ENCODE measurements around the gene FAM200C. TPM values are rescaled to one million over a fixed set of nuclear protein-coding genes. Genes with fewer than 3 reads are reported as not detected.

Gene FAM200C
- total RNA-seq, 4 donors from 2014 or later = 0.37 to 7.8 (median 2.5) TPM

- Histone ChIP-seq H3K9me3 (no peaks in the 10 kb centered on the region), H3K27ac (no peak overlapping the region), H3K27me3 (no peaks in the 10 kb centered on the region), H3K4me1 (peaks cover 0 to 4% (median 0%) of the 10 kb centered on the region in 4 donors), H3K36me3 (no peaks in the 10 kb centered on the region), H3K4me3 (no peak overlapping the region)
- DNase-seq = no peak
- in situ Hi-C loops (cut with MboI; ENCODE audit: low pct_ligation_motif_present in 1 of 4, low pct_unique_long_range_greater_than_20kb in 1 of 4, low sequenced_read_pairs in 3 of 4) (loop anchor here (5.0 to 25.0 kb wide), 6 partner anchors 145 to 337 kb away; partner anchors contain the start of gene TTC1 (in 1 of the 4)), intact Hi-C loops (cut with DNase I; ENCODE audit: low total_unique reads) (loop anchor here (5.0 kb wide), 2 partner anchors 152 to 327 kb away; no protein-coding TSS in a partner anchor)
- WGBS, 2 donors (ENCODE audit: low coverage in 1 of 2) = 94 to 100% methylated on average over 2 to 27 of the region's 27 CpGs
- no peak for TF ChIP-seq POLR2AphosphoS5 (IDR thresholded peaks at IDR 0.05)
- no peak for TF ChIP-seq POLR2A (IDR thresholded peaks at IDR 0.05)
- TF ChIP-seq CTCF (IDR thresholded peaks at IDR 0.05) = no peak
- TF ChIP-seq EP300 (IDR thresholded peaks at IDR 0.05; ENCODE audit: low read depth) = no peak
Measured at GRCh38 chr5:160349249-160349934, 50.5 kb downstream of the FAM200C start.

- Histone ChIP-seq H3K27ac (no peak overlapping the region), H3K36me3 (no peaks in the 10 kb centered on the region), H3K4me3 (no peak overlapping the region), H3K27me3 (no peaks in the 10 kb centered on the region), H3K4me1 (peaks cover 0 to 4% (median 0%) of the 10 kb centered on the region in 4 donors), H3K9me3 (no peaks in the 10 kb centered on the region)
- intact Hi-C loops (cut with DNase I; ENCODE audit: low total_unique reads) = loop anchor here (5.0 kb wide), 2 partner anchors 151 to 326 kb away; no protein-coding TSS in a partner anchor
- in situ Hi-C loops (cut with MboI; ENCODE audit: low pct_ligation_motif_present in 1 of 4, low pct_unique_long_range_greater_than_20kb in 1 of 4, low sequenced_read_pairs in 3 of 4) = loop anchor here (5.0 to 25.0 kb wide), 6 partner anchors 143 to 336 kb away; partner anchors contain the start of gene TTC1 (in 1 of the 4)
- DNase-seq = no peak
- WGBS, 2 donors (ENCODE audit: low coverage in 1 of 2) = 91 to 100% methylated on average over 3 to 11 of the region's 11 CpGs
- no peak for TF ChIP-seq CTCF (IDR thresholded peaks at IDR 0.05)
- no peak for TF ChIP-seq EP300 (IDR thresholded peaks at IDR 0.05; ENCODE audit: low read depth)
- no peak for TF ChIP-seq POLR2AphosphoS5 (IDR thresholded peaks at IDR 0.05)
- no peak for TF ChIP-seq POLR2A (IDR thresholded peaks at IDR 0.05)
Measured at GRCh38 chr5:160348080-160348479, 51.8 kb downstream of the FAM200C start.

GRCh38 chr5:160347448-160347847 lies 52.4 kb downstream of the FAM200C start:
- in situ Hi-C loops (cut with MboI; ENCODE audit: low pct_ligation_motif_present in 1 of 4, low pct_unique_long_range_greater_than_20kb in 1 of 4, low sequenced_read_pairs in 3 of 4) (loop anchor here (5.0 to 25.0 kb wide), 6 partner anchors 143 to 335 kb away; partner anchors contain the start of gene TTC1 (in 1 of the 4)), intact Hi-C loops (cut with DNase I; ENCODE audit: low total_unique reads) (loop anchor here (5.0 kb wide), 2 partner anchors 150 to 325 kb away; no protein-coding TSS in a partner anchor)
- no peaks in the 10 kb centered on the region for H3K27me3 ChIP-seq
- no peaks in the 10 kb centered on the region for H3K9me3 ChIP-seq
- WGBS, 2 donors (ENCODE audit: low coverage in 1 of 2) = 47 to 61% methylated on average over 5 to 6 of the region's 6 CpGs
- TF ChIP-seq EP300 (IDR thresholded peaks at IDR 0.05; ENCODE audit: low read depth) (no peak), POLR2AphosphoS5 (IDR thresholded peaks at IDR 0.05) (no peak), CTCF (IDR thresholded peaks at IDR 0.05) (no peak), POLR2A (IDR thresholded peaks at IDR 0.05) (no peak)
- no peaks in the 10 kb centered on the region for H3K36me3 ChIP-seq
- H3K4me1 ChIP-seq = peaks cover 0 to 4% (median 0%) of the 10 kb centered on the region in 4 donors
- DNase-seq = no peak
- no peak overlapping the region for H3K4me3 ChIP-seq
- no peak overlapping the region for H3K27ac ChIP-seq

Other genes starting within 250 kb of the FAM200C start
- gene FABP6, start 170.5 kb downstream of the FAM200C start, total RNA-seq = not detected
- gene CCNJL, start 87.5 kb downstream of the FAM200C start, total RNA-seq = 10 to 100 TPM; 23.9 to 37.6 (median 28.3) TPM
- gene C1QTNF2, start 29.4 kb downstream of the FAM200C start, total RNA-seq = 1 to 10 TPM in 1 of 4 donors, under 1 TPM in 2, not detected in 1; 0.41 to 2.2 (median 0.79) TPM
- 10 to 100 TPM; 10.5 to 69.2 (median 52.5) TPM for gene SLU7, start 19.0 kb upstream of the FAM200C start, total RNA-seq
- 10 to 100 TPM in 3 of 4 donors, 1 to 10 TPM in 1; 6.4 to 41.1 (median 15.2) TPM for gene PTTG1, start 21.8 kb upstream of the FAM200C start, total RNA-seq